ENCODE results near the gene ADAM10.

DNA sequence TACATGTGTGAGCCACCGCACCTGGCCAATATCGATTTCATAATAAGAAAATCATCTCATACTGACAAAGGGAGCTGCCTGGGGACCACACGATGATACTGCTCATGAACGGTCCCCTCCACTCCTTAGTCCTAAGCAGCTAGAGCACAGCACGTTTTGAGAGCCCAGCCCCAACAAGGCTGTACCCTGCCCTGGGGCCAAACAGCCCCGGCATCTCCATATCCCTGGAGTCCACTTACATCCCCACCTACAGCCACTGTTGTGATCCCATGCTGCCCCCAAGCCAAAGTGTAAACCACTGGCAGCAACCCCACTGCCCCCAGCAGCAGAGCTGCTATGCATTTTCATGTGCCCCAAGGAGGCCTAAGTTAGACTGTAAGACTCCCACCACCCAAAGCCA, 52.8 kb downstream of the ADAM10 start:
- TF ChIP-seq, protein P1, sequence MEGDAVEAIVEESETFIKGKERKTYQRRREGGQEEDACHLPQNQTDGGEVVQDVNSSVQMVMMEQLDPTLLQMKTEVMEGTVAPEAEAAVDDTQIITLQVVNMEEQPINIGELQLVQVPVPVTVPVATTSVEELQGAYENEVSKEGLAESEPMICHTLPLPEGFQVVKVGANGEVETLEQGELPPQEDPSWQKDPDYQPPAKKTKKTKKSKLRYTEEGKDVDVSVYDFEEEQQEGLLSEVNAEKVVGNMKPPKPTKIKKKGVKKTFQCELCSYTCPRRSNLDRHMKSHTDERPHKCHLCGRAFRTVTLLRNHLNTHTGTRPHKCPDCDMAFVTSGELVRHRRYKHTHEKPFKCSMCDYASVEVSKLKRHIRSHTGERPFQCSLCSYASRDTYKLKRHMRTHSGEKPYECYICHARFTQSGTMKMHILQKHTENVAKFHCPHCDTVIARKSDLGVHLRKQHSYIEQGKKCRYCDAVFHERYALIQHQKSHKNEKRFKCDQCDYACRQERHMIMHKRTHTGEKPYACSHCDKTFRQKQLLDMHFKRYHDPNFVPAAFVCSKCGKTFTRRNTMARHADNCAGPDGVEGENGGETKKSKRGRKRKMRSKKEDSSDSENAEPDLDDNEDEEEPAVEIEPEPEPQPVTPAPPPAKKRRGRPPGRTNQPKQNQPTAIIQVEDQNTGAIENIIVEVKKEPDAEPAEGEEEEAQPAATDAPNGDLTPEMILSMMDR (conservative IDR thresholded peaks at IDR 0.05; ENCODE audit: low read length): no peak
- TF ChIP-seq EZH2phosphoT487 (IDR thresholded peaks at IDR 0.05; ENCODE audit: borderline replicate concordance): no peak

Measured in Loucy (cell line).